SU-DHL-6 (cell line): ENCODE measurements around the gene PIM1.

Experiments used
- CTCF ChIP-seq: fragments of 200-600 bp; sonication (generic); IDR thresholded peaks from one replicate; pipeline ENCODE4 v1.5.1; 2017; ENCODE audit warnings: antibody characterized with exemption, mild to moderate bottlenecking, low read length, moderate library complexity; ENCODE audit not compliant: insufficient read depth, poor library complexity, severe bottlenecking
- EZH2phosphoT487 ChIP-seq: fragments of 200-600 bp; sonication (generic), shearing (Covaris generic); conservative IDR thresholded peaks from 2 replicates; pipeline ENCODE4 v1.6.1; 2018; ENCODE audit warnings: mild to moderate bottlenecking, antibody characterized with exemption, low read length, moderate library complexity, mixed read lengths

GRCh38 chr6:37138856-37139229 is 31.1 kb upstream of the PIM1 start:
- TF ChIP-seq CTCF (no peak), EZH2phosphoT487 (no peak)
